Esophagus muscularis mucosa (tissue), 4 donors: ENCODE data around the gene ZSCAN22. TPM values are rescaled to one million over a fixed set of nuclear protein-coding genes. Genes with fewer than 3 reads are reported as not detected.

Experiments
- DNase-seq: peaks from one replicate; pipeline ENCODE4 v3.0.0-alpha.2; 2017; ENCODE audit errors: extremely low spot score
- H3K27ac ChIP-seq, 4 donors: fragments of 200-600 bp; sonication (generic); replicated peaks in 1 of 4; 1 replicate in 3 of 4; 2 replicates in 1 of 4; pipeline ENCODE4 v1.5.1; 2016 to 2019; ENCODE audit warnings: mild to moderate bottlenecking in 1 of 4
- H3K27me3 ChIP-seq, 4 donors: fragments of 200-600 bp; sonication (generic); one replicate each; pipeline versions ENCODE4 v1.5.1 to v1.6.0; 2016 to 2019
- H3K36me3 ChIP-seq, 4 donors: fragments of 200-600 bp; sonication (generic); one replicate each; pipeline ENCODE4 v1.5.1; 2016 to 2019
- H3K4me1 ChIP-seq, 4 donors: fragments of 200-600 bp; sonication (generic); one replicate each; pipeline ENCODE4 v1.5.1; 2016 to 2019
- H3K4me3 ChIP-seq, 4 donors: fragments of 200-600 bp; sonication (generic); 1 replicate in 2 of 4; 2 replicates in 2 of 4; pipeline ENCODE4 v1.5.1; 2016 to 2019; ENCODE audit warnings: mild to moderate bottlenecking in 4 of 4, moderate library complexity in 1 of 4
- H3K9me3 ChIP-seq, 4 donors: fragments of 200-600 bp; sonication (generic); 1 replicate in 3 of 4; 2 replicates in 1 of 4; pipeline ENCODE4 v1.5.1; 2016 to 2019
- EP300 ChIP-seq: sonication (generic); formaldehyde crosslinking; IDR thresholded peaks from one replicate; pipeline ENCODE4 v1.6.1; 2017; ENCODE audit warnings: antibody characterized with exemption
- POLR2A ChIP-seq: fragments of 450-650 bp; IDR thresholded peaks from one replicate; pipeline ENCODE4 v1.6.1; 2017; ENCODE audit warnings: antibody characterized with exemption, moderate library complexity, mild to moderate bottlenecking, low read depth
- POLR2AphosphoS5 ChIP-seq, 2 donors: sonication (generic); formaldehyde crosslinking; IDR thresholded peaks; one replicate each; pipeline ENCODE4 v1.6.1; 2017; ENCODE audit warnings: antibody characterized with exemption in 2 of 2
- WGBS: methylation state at CpG from one replicate; pipeline ENCODE4 v1.1.5; 2018; 5-methylcytosine and 5-hydroxymethylcytosine counted together
- intact Hi-C: fragments of 100-400 bp; cut with DNase I; formaldehyde crosslinking; loops from one replicate; pipeline ENCODE4 v1.15.1; 2023
- small RNA-seq, 3 donors: library from RNA; depleted of rRNA; stranded (forward); fragments of <200 nt; gene quantifications; one replicate each; pipeline ENCODE3, GENCODE V24; 2016
- total RNA-seq, 4 donors: library from RNA; depleted of rRNA; stranded (reverse); fragments of >200 nt; gene quantifications; one replicate each; pipeline versions ENCODE4 v1.1.0 to v1.2.1, GENCODE V29; 2016
- TF ChIP-seq, protein P1 (sequence below), 3 experiments: fragments of 200-600 bp in 2 of 3; fragments of 450-650 bp in 1 of 3; sonication (generic) in 2 of 3; IDR thresholded peaks; one replicate each; pipeline ENCODE4 v1.5.1; 2017 to 2019; ENCODE audit warnings: antibody characterized with exemption in 3 of 3, mild to moderate bottlenecking in 2 of 3, moderate library complexity in 1 of 3

ZSCAN22 gene
- total RNA-seq, 4 donors from 2014 or later, result 2.9 to 4.9 (median 3.6) TPM

DNA sequence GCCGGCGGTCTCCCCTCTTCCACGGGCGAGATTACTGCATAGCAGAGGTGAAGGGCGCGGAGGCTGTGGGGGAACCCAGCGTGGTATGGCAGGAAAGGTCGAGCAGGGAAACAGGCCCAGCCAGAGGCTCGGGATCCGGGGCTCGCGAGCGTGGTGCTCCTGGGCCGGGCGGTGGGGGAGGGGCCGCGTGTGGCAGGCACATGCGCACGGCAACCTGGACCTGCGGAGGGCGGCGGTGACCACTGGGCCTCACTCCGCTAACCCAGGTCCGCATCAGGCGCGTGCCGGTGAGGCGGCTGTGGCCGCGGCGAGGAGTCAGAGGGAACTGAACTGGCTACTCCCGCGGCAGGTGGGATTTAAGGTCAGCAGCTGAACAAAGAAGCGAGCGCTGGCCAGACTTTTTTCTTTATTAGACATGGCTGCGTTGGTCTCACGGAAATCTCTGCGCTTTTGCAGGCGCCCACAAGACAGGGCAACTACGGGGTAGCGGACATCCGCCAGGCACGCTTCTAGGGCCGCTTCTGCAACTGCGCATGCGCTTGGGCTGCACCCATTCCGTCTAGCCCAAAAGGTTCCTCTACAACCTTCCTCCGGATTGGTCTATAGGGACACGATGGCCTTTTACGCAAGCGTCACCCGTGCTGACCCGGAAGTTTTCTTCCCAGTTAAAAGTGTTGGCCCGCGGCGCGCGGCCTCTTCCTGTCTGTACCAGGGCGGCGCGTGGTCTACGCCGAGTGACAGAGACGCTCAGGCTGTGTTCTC is 60.0 kb downstream of the ZSCAN22 start, which contains the start of gene RPS5:
Gene RPS5, plus strand, starts transcription at position 694 of the 762 bp plus-strand sequence. CDS start 869 bp downstream, outside the sequence.
- peaks cover 35 to 62% (median 53%) of the 10 kb centered on the region in 4 donors for H3K4me1 ChIP-seq
- peak; percentile 92 to 94 for TF ChIP-seq POLR2AphosphoS5 (IDR thresholded peaks at IDR 0.05)
- TF ChIP-seq, protein P1, sequence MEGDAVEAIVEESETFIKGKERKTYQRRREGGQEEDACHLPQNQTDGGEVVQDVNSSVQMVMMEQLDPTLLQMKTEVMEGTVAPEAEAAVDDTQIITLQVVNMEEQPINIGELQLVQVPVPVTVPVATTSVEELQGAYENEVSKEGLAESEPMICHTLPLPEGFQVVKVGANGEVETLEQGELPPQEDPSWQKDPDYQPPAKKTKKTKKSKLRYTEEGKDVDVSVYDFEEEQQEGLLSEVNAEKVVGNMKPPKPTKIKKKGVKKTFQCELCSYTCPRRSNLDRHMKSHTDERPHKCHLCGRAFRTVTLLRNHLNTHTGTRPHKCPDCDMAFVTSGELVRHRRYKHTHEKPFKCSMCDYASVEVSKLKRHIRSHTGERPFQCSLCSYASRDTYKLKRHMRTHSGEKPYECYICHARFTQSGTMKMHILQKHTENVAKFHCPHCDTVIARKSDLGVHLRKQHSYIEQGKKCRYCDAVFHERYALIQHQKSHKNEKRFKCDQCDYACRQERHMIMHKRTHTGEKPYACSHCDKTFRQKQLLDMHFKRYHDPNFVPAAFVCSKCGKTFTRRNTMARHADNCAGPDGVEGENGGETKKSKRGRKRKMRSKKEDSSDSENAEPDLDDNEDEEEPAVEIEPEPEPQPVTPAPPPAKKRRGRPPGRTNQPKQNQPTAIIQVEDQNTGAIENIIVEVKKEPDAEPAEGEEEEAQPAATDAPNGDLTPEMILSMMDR (IDR thresholded peaks at IDR 0.05), result no peak
- TF ChIP-seq POLR2A, result peak; percentile 70
- H3K4me3 ChIP-seq, result peak within 1 kb of the TSS; percentile 75 to 87 (median 80)
- peaks cover 22 to 39% (median 31%) of the 10 kb centered on the region in 4 donors for H3K36me3 ChIP-seq
- peak within 1 kb of the TSS; percentile 95 to 99 (median 98) for H3K27ac ChIP-seq
- peak; percentile 99 for DNase-seq
- WGBS, result 0% methylated on average over 10 of the region's 64 CpGs
- H3K9me3 ChIP-seq, result no peaks in the 10 kb centered on the region
- no peaks in the 10 kb centered on the region for H3K27me3 ChIP-seq
- intact Hi-C loops, result no loop called here

DNA sequence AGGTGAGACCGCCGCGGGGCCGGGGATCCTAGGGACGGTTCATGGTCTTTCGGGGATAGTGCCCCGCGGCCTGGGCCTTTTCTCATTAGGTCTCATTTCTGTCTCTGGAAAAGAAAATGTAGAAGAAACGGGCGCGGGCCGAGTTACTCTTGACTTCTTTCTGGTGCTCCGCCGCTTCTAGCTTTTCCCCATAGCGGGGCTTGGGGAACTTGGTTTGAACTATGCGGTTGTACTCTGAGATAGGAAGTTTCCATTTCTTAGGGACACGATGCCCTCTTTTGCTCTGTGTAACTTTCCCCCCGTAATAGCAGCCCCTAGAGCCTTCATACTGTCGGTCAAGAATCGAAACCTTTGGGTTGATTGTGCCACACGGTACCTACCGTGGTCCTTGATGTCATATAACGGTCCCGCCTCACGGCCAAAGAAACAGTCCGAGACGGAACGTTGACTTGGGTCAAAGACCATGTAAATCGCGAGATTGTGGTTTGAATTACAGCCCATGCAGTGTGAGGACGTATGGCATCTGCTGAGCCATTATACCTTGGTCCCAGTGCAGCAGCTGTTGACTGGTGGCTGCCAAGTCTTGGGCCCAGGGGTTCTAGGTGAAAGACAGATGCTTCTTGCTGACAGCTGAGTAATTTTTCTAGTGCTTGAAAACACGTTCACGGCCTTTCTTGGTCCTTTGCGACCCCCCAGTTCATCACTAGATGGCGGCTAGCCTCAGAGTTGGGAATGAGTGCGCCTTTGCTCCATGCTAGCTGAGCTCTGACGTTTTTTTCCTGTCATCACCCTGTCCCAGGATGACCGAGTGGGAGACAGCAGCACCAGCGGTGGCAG is 60.8 kb downstream of the ZSCAN22 start:
- no peaks in the 10 kb centered on the region for H3K27me3 ChIP-seq
- peak overlapping the region; percentile 95 to 99 (median 98) for H3K27ac ChIP-seq
- peak overlapping the region; percentile 75 to 87 (median 80) for H3K4me3 ChIP-seq
- no peaks in the 10 kb centered on the region for H3K9me3 ChIP-seq
- intact Hi-C loops, result no loop called here
- no peak for DNase-seq
- WGBS, result 9% methylated on average over 38 of the region's 39 CpGs
- no peak for TF ChIP-seq EP300
- TF ChIP-seq POLR2AphosphoS5 (IDR thresholded peaks at IDR 0.05), result no peak
- TF ChIP-seq, protein P1 (IDR thresholded peaks at IDR 0.05), result no peak
- TF ChIP-seq POLR2A, result no peak
- H3K36me3 ChIP-seq, result peaks cover 27 to 47% (median 35%) of the 10 kb centered on the region in 4 donors
- H3K4me1 ChIP-seq, result peaks cover 31 to 54% (median 47%) of the 10 kb centered on the region in 4 donors

DNA sequence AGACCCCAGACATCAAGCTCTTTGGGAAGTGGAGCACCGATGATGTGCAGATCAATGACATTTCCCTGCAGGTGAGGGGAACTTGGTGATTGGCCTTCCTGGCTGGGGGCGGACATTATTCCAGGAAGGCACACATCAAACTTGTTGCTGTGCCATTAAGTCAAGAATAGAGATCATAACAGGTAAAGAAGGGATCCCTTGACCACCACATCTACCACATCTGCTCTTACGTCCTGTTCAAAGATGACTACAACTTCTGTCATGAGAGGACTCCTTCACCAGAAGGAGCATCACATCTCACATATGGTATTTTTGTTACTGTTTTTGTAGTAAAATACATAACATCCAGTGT is 61.4 kb downstream of the ZSCAN22 start:
- peaks cover 33 to 53% (median 41%) of the 10 kb centered on the region in 4 donors for H3K36me3 ChIP-seq
- H3K4me3 ChIP-seq, result peak overlapping the region; percentile 75 to 87 (median 80)
- intact Hi-C loops, result no loop called here

More for the DNA sequence above, 61.4 kb downstream of the ZSCAN22 start:
- Histone ChIP-seq H3K27ac (no peak overlapping the region), H3K9me3 (no peaks in the 10 kb centered on the region), H3K4me1 (peaks cover 31 to 50% (median 47%) of the 10 kb centered on the region in 4 donors), H3K27me3 (no peaks in the 10 kb centered on the region)
- 82% methylated on average over 3 of the region's 3 CpGs for WGBS
- DNase-seq, result no peak
- TF ChIP-seq POLR2A (no peak), EP300 (no peak), POLR2AphosphoS5 (IDR thresholded peaks at IDR 0.05) (no peak)
- TF ChIP-seq, protein P1 (IDR thresholded peaks at IDR 0.05), result no peak

Small RNA genes within 50 kb of the gene (small RNA-seq; reads per million reads assigned to genes)
- gene MIR4754, result 0 reads per million in 3 donors
- 0 to 0.37 (median 0) reads per million in 3 donors for gene MIR6806
- gene RNA5SP473, result 0 to 0.93 (median 0.34) reads per million in 3 donors

Other genes starting within 250 kb of the ZSCAN22 start
- 100 to 1,000 TPM in 3 of 4 donors, 10 to 100 TPM in 1; 93.0 to 141 (median 124) TPM for gene ZSCAN18, start 228.8 kb upstream of the ZSCAN22 start, total RNA-seq
- 10 to 100 TPM in 2 of 4 donors, 1 to 10 TPM in 2; 8.3 to 14.0 (median 10.8) TPM for gene ZNF329, start 176.2 kb upstream of the ZSCAN22 start, total RNA-seq
- 10 to 100 TPM; 18.7 to 27.8 (median 22.8) TPM for gene ZNF274, start 143.9 kb upstream of the ZSCAN22 start, total RNA-seq
- gene ZNF544, start 98.1 kb upstream of the ZSCAN22 start, total RNA-seq, result 10 to 100 TPM; 29.5 to 38.8 (median 37.6) TPM
- gene ZNF8, start 48.0 kb upstream of the ZSCAN22 start, total RNA-seq, result 10 to 100 TPM in 2 of 4 donors, 1 to 10 TPM in 2; 8.1 to 12.3 (median 10.3) TPM
- 10 to 100 TPM; 32.9 to 53.0 (median 38.0) TPM for gene ERVK3-1, start 21.6 kb upstream of the ZSCAN22 start, total RNA-seq
- gene A1BG, start 26.5 kb downstream of the ZSCAN22 start, total RNA-seq, result 10 to 100 TPM in 2 of 4 donors, 1 to 10 TPM in 1, under 1 TPM in 1; 0.83 to 12.1 (median 9.5) TPM
- 1 to 10 TPM in 1 of 4 donors, under 1 TPM in 3; 0.42 to 1.1 (median 0.92) TPM for gene ZNF497, start 35.8 kb downstream of the ZSCAN22 start, total RNA-seq
- gene ZNF837, start 54.0 kb downstream of the ZSCAN22 start, total RNA-seq, result 1 to 10 TPM; 1.5 to 3.7 (median 2.1) TPM
- 1,000 to 10,000 TPM; 1,137 to 2,200 (median 1,582) TPM for gene RPS5, start 60.3 kb downstream of the ZSCAN22 start, total RNA-seq
- gene RNF225, start 68.7 kb downstream of the ZSCAN22 start, total RNA-seq, result not detected
- 10 to 100 TPM; 11.6 to 24.2 (median 18.9) TPM for gene ZNF584, start 81.7 kb downstream of the ZSCAN22 start, total RNA-seq
- 1 to 10 TPM; 3.7 to 6.7 (median 4.5) TPM for gene ZNF132, start 113.2 kb downstream of the ZSCAN22 start, total RNA-seq
- gene ZNF324B, start 124.6 kb downstream of the ZSCAN22 start, total RNA-seq, result 1 to 10 TPM; 7.1 to 9.7 (median 8.3) TPM
- gene ZNF324, start 140.1 kb downstream of the ZSCAN22 start, total RNA-seq, result 10 to 100 TPM; 12.9 to 21.8 (median 15.6) TPM
- 10 to 100 TPM; 13.7 to 20.4 (median 17.0) TPM for gene ZNF446, start 149.4 kb downstream of the ZSCAN22 start, total RNA-seq
- 10 to 100 TPM in 1 of 4 donors, 1 to 10 TPM in 3; 3.8 to 10.8 (median 4.6) TPM for gene SLC27A5, start 185.0 kb downstream of the ZSCAN22 start, total RNA-seq
- gene ZBTB45, start 192.8 kb downstream of the ZSCAN22 start, total RNA-seq, result 10 to 100 TPM in 2 of 4 donors, 1 to 10 TPM in 2; 8.8 to 20.0 (median 12.1) TPM
- 100 to 1,000 TPM; 152 to 319 (median 264) TPM for gene TRIM28, start 217.1 kb downstream of the ZSCAN22 start, total RNA-seq
- gene CHMP2A, start 228.1 kb downstream of the ZSCAN22 start, total RNA-seq, result 100 to 1,000 TPM; 124 to 145 (median 141) TPM
- gene UBE2M, start 231.6 kb downstream of the ZSCAN22 start, total RNA-seq, result 10 to 100 TPM; 36.1 to 54.9 (median 45.8) TPM
- 10 to 100 TPM; 20.5 to 29.3 (median 22.4) TPM for gene MZF1, start 246.3 kb downstream of the ZSCAN22 start, total RNA-seq